Uterus (tissue), 4 donors: Measurements from ENCODE around the gene RIMS3. TPM values are rescaled to one million over a fixed set of nuclear protein-coding genes. Genes with fewer than 3 reads are reported as not detected.
"Not testable (repeated sequence)": the region's sequence is repeated elsewhere in the genome, so short reads cannot be mapped to it uniquely, and the experiment has no call there.

Experiments
- DNase-seq, 2 donors: peaks; one replicate each; pipeline ENCODE4 v3.0.0-alpha.2; 2019 to 2020
- H3K27ac ChIP-seq, 2 donors: fragments of 200-600 bp; sonication (generic); 1 replicate in 1 of 2; 2 replicates in 1 of 2; pipeline ENCODE4 v1.5.1; 2016 to 2018
- H3K27me3 ChIP-seq, 2 donors: fragments of 200-600 bp; sonication (generic); one replicate each; pipeline ENCODE4 v1.5.1; 2018 to 2019; ENCODE audit warnings: control low read depth in 1 of 2
- H3K36me3 ChIP-seq, 2 donors: fragments of 200-600 bp; sonication (generic); one replicate each; pipeline ENCODE4 v1.5.1; 2019; ENCODE audit warnings: control low read depth in 1 of 2
- H3K4me1 ChIP-seq, 2 donors: fragments of 200-600 bp; sonication (generic); one replicate each; pipeline ENCODE4 v1.5.1; 2018 to 2019; ENCODE audit warnings: control low read depth in 1 of 2
- H3K4me3 ChIP-seq, 2 donors: fragments of 200-600 bp; sonication (generic); 1 replicate in 1 of 2; 2 replicates in 1 of 2; pipeline ENCODE4 v1.5.1; 2018 to 2019; ENCODE audit warnings: mild to moderate bottlenecking in 1 of 2
- H3K9me3 ChIP-seq, 2 donors: fragments of 200-600 bp; sonication (generic); one replicate each; pipeline ENCODE4 v1.5.1; 2019; ENCODE audit warnings: control low read depth in 1 of 2
- POLR2A ChIP-seq, 2 donors: fragments of 450-650 bp; IDR thresholded peaks; one replicate each; pipeline ENCODE4 v1.6.1; 2016; ENCODE audit warnings: antibody characterized with exemption in 2 of 2, mild to moderate bottlenecking in 1 of 2, moderate library complexity in 1 of 2
- intact Hi-C: fragments of 100-400 bp; cut with DNase I; formaldehyde crosslinking; loops from one replicate; pipeline ENCODE4 v1.15.1; 2023; ENCODE audit warnings: low total_unique reads
- total RNA-seq, 4 donors: library from RNA; depleted of rRNA in 3 of 4; stranded (reverse); fragments of >200 nt in 3 of 4; gene quantifications; one replicate each; pipeline versions ENCODE4 v1.1.0 to v1.2.4, GENCODE V29; 2014 to 2023
- TF ChIP-seq, protein P1 (sequence below), 4 experiments: fragments of 200-600 bp in 2 of 4; fragments of 450-650 bp in 2 of 4; sonication (generic) in 2 of 4; IDR thresholded peaks; one replicate each; pipeline ENCODE4 v1.5.1; 2016 to 2019; ENCODE audit warnings: antibody characterized with exemption in 4 of 4, mild to moderate bottlenecking in 2 of 4, moderate library complexity in 1 of 4
- donor health status: DM: yes; HTN: yes; CAD: no.

RIMS3 gene
- total RNA-seq, 4 donors from 2014 or later = 1.8 to 14.0 (median 5.4) TPM

DNA sequence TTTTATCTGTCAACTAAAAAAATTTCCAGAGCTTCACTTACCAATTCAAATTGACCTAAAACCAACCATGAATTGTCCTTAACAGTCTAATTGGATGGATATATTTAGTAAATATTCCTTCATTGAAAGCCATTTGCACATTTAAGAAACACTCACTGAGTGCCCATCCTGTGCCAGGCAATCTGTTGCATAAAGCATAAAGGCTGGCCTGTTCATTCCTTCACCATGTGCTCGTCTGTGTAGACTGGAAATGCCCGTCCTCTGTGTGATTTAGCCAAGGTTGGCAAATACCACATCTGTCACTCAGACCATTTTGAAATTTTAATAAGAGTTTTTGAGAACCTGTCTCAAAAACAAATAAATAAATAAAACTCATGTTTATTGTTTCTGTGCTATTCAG lies 76.9 kb downstream of the RIMS3 start:
- intact Hi-C loops = no loop called here

DNA sequence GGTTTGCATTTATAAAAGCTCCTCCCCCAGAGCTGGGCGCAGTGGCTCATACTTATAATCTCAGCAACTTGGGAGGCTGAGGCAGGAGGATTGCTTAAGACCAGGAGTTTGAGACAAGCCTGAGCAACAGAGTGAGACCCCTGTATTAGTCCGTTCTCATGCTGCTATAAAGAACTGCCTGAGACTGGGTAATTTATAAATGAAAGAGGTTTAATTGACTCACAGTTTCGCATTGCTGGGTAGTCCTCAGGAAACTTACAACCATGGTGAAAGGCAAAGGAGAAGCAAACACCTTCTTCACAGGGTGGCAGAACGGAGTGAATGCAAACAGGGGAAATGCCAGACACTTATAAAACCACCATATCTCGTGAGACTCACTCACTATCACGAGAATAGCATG lies 81.5 kb downstream of the RIMS3 start:
- no peak for DNase-seq
- H3K27me3 ChIP-seq = no peaks in the 10 kb centered on the region
- H3K36me3 ChIP-seq = no peaks in the 10 kb centered on the region
- H3K4me1 ChIP-seq = no peaks in the 10 kb centered on the region
- no peak for TF ChIP-seq POLR2A (IDR thresholded peaks at IDR 0.05)
- TF ChIP-seq, protein P1, sequence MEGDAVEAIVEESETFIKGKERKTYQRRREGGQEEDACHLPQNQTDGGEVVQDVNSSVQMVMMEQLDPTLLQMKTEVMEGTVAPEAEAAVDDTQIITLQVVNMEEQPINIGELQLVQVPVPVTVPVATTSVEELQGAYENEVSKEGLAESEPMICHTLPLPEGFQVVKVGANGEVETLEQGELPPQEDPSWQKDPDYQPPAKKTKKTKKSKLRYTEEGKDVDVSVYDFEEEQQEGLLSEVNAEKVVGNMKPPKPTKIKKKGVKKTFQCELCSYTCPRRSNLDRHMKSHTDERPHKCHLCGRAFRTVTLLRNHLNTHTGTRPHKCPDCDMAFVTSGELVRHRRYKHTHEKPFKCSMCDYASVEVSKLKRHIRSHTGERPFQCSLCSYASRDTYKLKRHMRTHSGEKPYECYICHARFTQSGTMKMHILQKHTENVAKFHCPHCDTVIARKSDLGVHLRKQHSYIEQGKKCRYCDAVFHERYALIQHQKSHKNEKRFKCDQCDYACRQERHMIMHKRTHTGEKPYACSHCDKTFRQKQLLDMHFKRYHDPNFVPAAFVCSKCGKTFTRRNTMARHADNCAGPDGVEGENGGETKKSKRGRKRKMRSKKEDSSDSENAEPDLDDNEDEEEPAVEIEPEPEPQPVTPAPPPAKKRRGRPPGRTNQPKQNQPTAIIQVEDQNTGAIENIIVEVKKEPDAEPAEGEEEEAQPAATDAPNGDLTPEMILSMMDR (IDR thresholded peaks at IDR 0.05) = no peak
- H3K9me3 ChIP-seq = no peaks in the 10 kb centered on the region
- H3K27ac ChIP-seq = no peak overlapping the region
- no peak overlapping the region for H3K4me3 ChIP-seq
- intact Hi-C loops = no loop called here

More for the DNA sequence above, 76.9 kb downstream of the RIMS3 start:
- H3K9me3 ChIP-seq = no peaks in the 10 kb centered on the region
- no peaks in the 10 kb centered on the region for H3K4me1 ChIP-seq
- DNase-seq = no peak
- TF ChIP-seq POLR2A (IDR thresholded peaks at IDR 0.05) = no peak
- H3K4me3 ChIP-seq = no peak overlapping the region
- H3K27me3 ChIP-seq = no peaks in the 10 kb centered on the region
- no peak overlapping the region for H3K27ac ChIP-seq
- H3K36me3 ChIP-seq = no peaks in the 10 kb centered on the region

DNA sequence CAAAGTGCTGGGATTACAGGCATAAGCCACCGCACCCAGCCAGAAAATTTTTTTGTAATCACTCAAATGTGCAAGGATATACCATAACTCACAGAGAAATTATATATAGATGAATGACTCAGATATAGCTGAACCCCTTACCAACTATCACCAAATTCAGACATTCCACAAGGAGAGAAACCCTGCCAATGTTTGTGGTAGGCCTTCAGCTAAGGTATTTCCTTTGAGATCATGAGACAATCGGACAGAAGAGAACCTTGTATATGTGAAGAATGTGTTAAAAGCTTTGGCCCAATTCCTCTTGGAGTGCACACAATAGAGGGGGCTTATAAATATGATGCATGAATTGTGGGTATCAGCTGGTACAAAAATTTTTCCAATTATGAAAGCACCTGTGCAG lies 83.4 kb downstream of the RIMS3 start:
- H3K9me3 ChIP-seq = no peaks in the 10 kb centered on the region
- no peak for DNase-seq
- H3K27me3 ChIP-seq = no peaks in the 10 kb centered on the region
- H3K4me1 ChIP-seq = no peaks in the 10 kb centered on the region
- no peak overlapping the region for H3K4me3 ChIP-seq
- H3K36me3 ChIP-seq = no peaks in the 10 kb centered on the region
- TF ChIP-seq, protein P1 (IDR thresholded peaks at IDR 0.05) = no peak
- no peak for TF ChIP-seq POLR2A (IDR thresholded peaks at IDR 0.05)
- H3K27ac ChIP-seq = no peak overlapping the region
- intact Hi-C loops = no loop called here

DNA sequence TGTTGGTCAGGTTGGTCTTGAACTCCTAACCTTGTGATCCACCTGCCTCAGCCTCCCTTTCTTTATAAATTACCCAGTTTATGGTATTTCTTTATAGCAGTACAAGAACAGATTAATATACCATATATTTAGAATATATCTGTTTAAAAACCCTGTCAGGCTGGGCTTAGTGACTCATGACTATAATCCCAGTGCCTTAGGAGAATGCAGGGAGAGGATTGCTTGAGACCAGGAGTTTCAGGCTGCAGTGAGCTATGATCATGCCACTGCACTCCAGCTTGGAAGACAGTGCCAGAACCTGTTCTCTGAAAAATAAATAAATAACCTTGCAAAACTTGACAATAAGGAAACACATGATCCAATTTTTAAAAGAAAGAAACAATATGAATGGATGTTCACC lies 90.1 kb downstream of the RIMS3 start:
- Histone ChIP-seq H3K36me3 (no peaks in the 10 kb centered on the region), H3K9me3 (no peaks in the 10 kb centered on the region), H3K4me1 (no peaks in the 10 kb centered on the region), H3K27ac (no peak overlapping the region), H3K4me3 (no peak overlapping the region), H3K27me3 (no peaks in the 10 kb centered on the region)
- TF ChIP-seq, protein P1 (IDR thresholded peaks at IDR 0.05) = no peak
- no peak for TF ChIP-seq POLR2A (IDR thresholded peaks at IDR 0.05)
- intact Hi-C loops = no loop called here
- no peak for DNase-seq

DNA sequence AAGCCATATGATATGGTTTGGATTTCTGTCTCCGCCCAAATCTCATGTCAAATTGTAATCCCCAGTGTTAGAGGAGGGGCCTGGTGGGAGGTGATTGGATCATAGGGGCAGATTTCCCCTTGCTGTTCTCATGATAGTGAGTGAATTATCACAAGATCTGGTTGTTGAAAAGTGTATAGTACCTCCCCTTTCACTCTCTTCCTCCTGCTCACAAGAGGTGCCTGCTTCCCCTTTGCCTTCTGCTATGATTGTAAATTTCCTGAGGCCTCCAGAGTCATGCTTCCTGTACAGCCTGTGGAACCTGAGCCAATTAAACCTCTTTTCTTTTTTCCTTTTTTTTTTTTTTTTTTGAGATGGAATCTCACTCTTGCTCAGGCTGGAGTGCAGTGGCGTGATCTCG lies 90.7 kb downstream of the RIMS3 start:
- H3K4me3 ChIP-seq, H3K36me3 ChIP-seq, DNase-seq, H3K4me1 ChIP-seq, H3K27ac ChIP-seq, intact Hi-C loops, H3K9me3 ChIP-seq, H3K27me3 ChIP-seq: not testable (repeated sequence)

Other genes starting within 250 kb of the RIMS3 start
- 1 to 10 TPM in 2 of 4 donors, under 1 TPM in 1, not detected in 1; 0.88 to 7.7 (median 1.0) TPM for gene ZFP69B, start 215.2 kb downstream of the RIMS3 start, total RNA-seq
- gene ZFP69, start 188.4 kb downstream of the RIMS3 start, total RNA-seq = 1 to 10 TPM in 2 of 4 donors, under 1 TPM in 1, not detected in 1; 0.26 to 9.0 (median 6.2) TPM
- gene EXO5, start 156.9 kb downstream of the RIMS3 start, total RNA-seq = 10 to 100 TPM in 1 of 4 donors, 1 to 10 TPM in 3; 5.3 to 22.6 (median 8.2) TPM
- 10 to 100 TPM in 2 of 4 donors, 1 to 10 TPM in 2; 2.7 to 11.8 (median 8.0) TPM for gene ZNF684, start 134.0 kb downstream of the RIMS3 start, total RNA-seq
- gene NFYC, start 26.0 kb upstream of the RIMS3 start, total RNA-seq = 10 to 100 TPM; 31.8 to 63.3 (median 44.0) TPM
- gene KCNQ4, start 118.1 kb upstream of the RIMS3 start, total RNA-seq = 10 to 100 TPM in 1 of 4 donors, 1 to 10 TPM in 2, not detected in 1; 2.7 to 13.4 (median 7.4) TPM
- gene CITED4, start 196.7 kb upstream of the RIMS3 start, total RNA-seq = 10 to 100 TPM in 3 of 4 donors, 1 to 10 TPM in 1; 4.1 to 99.9 (median 19.9) TPM